ENCODE data around the gene BCHE. TPM values are rescaled to one million over a fixed set of nuclear protein-coding genes. Genes with fewer than 3 reads are reported as not detected.

Gene BCHE
- total RNA-seq, 2 donors from 2014 or later = 0.41 to 2.2 TPM

DNA sequence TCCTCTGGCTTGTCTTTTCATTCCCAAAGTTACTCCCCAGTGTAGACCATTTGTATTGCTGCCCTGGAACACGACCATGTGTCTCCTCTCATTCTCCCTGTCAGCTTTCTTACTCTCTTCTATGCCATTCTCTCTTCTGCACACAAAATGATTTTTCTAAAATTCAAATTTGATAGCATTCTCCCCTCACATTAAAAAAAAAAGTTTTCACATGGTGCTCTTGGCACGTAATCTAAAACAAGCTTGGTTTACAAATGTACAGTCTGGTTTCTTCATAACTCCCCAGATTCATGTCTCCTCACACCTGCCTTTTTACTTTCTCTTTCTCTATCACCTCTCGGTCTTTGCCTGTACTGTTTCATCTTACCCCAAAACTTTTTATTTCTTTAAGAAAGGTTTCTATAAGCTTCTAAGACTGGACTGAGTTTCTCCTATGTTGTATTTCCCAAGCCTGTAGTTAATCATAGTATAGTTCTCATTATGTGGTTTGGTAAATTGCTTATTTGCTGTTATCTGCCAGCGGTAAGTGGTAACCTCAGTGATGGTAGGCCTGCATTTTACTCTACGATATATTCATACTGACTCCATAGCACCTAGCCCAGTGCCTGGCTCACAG, 31.2 kb downstream of the BCHE start:
- Histone ChIP-seq H3K27me3 (replicated peaks; ENCODE audit: insufficient read depth) (no peaks in the 10 kb centered on the region), H3K36me3 (no peaks in the 10 kb centered on the region), H3K4me1 (ENCODE audit: control insufficient read depth in 1 of 2, low read depth in 2 of 2) (no peaks in the 10 kb centered on the region), H3K4me3 (no peak overlapping the region), H3K9me3 (no peaks in the 10 kb centered on the region), H3K27ac (no peak overlapping the region)
- DNase-seq (ENCODE audit: low spot score) (no peak), ATAC-seq (ENCODE audit: insufficient number of reproducible peaks, low FRiP score, low read depth) (no peak)
- TF ChIP-seq, protein P1, sequence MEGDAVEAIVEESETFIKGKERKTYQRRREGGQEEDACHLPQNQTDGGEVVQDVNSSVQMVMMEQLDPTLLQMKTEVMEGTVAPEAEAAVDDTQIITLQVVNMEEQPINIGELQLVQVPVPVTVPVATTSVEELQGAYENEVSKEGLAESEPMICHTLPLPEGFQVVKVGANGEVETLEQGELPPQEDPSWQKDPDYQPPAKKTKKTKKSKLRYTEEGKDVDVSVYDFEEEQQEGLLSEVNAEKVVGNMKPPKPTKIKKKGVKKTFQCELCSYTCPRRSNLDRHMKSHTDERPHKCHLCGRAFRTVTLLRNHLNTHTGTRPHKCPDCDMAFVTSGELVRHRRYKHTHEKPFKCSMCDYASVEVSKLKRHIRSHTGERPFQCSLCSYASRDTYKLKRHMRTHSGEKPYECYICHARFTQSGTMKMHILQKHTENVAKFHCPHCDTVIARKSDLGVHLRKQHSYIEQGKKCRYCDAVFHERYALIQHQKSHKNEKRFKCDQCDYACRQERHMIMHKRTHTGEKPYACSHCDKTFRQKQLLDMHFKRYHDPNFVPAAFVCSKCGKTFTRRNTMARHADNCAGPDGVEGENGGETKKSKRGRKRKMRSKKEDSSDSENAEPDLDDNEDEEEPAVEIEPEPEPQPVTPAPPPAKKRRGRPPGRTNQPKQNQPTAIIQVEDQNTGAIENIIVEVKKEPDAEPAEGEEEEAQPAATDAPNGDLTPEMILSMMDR (IDR thresholded peaks at IDR 0.05) = no peak

DNA sequence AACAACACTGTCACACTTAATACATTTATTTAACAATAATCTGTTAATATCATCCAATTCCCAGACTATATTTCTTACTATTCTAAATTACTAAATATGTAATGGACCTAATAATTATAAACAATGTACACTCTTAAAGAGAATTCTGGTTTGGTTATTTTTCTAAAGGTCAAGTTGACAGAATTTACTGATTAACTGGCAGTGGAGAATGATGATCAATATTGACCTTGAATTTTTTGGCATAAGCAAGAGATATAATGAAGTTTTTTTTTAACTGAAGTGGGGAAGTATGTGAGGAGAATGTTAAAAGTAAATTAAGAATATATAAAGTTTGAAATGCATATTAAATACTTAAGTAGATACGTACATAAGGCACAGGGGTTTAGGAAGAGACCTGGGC, 33.8 kb downstream of the BCHE start:
- Histone ChIP-seq H3K9me3 (no peaks in the 10 kb centered on the region), H3K27me3 (replicated peaks; ENCODE audit: insufficient read depth) (no peaks in the 10 kb centered on the region), H3K27ac (no peak overlapping the region), H3K4me1 (ENCODE audit: control insufficient read depth in 1 of 2, low read depth in 2 of 2) (no peaks in the 10 kb centered on the region), H3K4me3 (no peak overlapping the region), H3K36me3 (no peaks in the 10 kb centered on the region)
- TF ChIP-seq, protein P1 (IDR thresholded peaks at IDR 0.05) = no peak
- DNase-seq (ENCODE audit: low spot score) (no peak), ATAC-seq (ENCODE audit: insufficient number of reproducible peaks, low FRiP score, low read depth) (no peak)

DNA sequence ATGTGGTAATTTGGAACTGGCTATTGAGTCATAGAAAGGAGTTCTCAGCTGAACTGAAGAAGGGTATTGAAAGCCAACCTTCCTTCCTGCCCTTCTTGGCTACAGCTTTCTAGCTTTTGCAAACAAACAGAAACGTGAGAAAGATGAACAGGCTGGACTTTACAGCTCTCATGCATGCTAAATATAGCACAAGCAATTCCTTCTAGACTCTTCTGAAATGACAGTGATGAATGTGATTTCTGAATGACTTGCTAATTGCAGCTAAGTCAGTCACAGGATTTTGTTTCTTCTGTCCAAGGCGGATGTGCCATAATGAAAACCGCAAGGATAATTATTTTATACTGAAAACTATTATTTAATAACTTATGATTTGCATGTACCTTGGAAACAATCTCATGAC, 36.3 kb downstream of the BCHE start:
- H3K4me3 ChIP-seq = no peak overlapping the region
- no peak overlapping the region for H3K27ac ChIP-seq
- H3K36me3 ChIP-seq = no peaks in the 10 kb centered on the region
- DNase-seq (ENCODE audit: low spot score) = no peak
- no peak for ATAC-seq (ENCODE audit: insufficient number of reproducible peaks, low FRiP score, low read depth)
- no peaks in the 10 kb centered on the region for H3K27me3 ChIP-seq (replicated peaks; ENCODE audit: insufficient read depth)
- H3K9me3 ChIP-seq = no peaks in the 10 kb centered on the region
- H3K4me1 ChIP-seq (ENCODE audit: control insufficient read depth in 1 of 2, low read depth in 2 of 2) = no peaks in the 10 kb centered on the region
- TF ChIP-seq, protein P1 (IDR thresholded peaks at IDR 0.05) = no peak

DNA sequence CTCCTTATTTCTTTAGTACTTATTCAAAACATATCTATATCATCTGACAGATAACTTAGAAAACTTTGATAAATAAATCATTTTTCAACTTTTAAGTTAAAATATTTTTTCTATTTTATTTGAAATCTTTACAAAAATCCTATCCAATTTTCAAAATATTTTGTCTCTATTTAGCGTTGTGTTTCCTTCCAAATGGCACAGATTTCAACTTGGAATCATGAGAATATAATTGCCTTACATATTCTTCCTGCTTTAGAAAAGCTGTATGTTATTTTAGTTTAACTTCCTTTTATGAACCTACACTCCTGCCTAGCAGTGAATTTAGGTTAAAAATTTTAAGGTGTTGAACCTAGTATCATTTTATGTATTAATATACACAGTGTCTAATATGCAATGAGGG, 38.2 kb downstream of the BCHE start:
- no peaks in the 10 kb centered on the region for H3K9me3 ChIP-seq
- ATAC-seq (ENCODE audit: insufficient number of reproducible peaks, low FRiP score, low read depth) (no peak), DNase-seq (ENCODE audit: low spot score) (no peak)
- H3K36me3 ChIP-seq = no peaks in the 10 kb centered on the region
- H3K4me3 ChIP-seq = no peak overlapping the region
- H3K27me3 ChIP-seq (replicated peaks; ENCODE audit: insufficient read depth) = no peaks in the 10 kb centered on the region
- no peak overlapping the region for H3K27ac ChIP-seq
- TF ChIP-seq, protein P1 (IDR thresholded peaks at IDR 0.05) = no peak
- no peaks in the 10 kb centered on the region for H3K4me1 ChIP-seq (ENCODE audit: control insufficient read depth in 1 of 2, low read depth in 2 of 2)

DNA sequence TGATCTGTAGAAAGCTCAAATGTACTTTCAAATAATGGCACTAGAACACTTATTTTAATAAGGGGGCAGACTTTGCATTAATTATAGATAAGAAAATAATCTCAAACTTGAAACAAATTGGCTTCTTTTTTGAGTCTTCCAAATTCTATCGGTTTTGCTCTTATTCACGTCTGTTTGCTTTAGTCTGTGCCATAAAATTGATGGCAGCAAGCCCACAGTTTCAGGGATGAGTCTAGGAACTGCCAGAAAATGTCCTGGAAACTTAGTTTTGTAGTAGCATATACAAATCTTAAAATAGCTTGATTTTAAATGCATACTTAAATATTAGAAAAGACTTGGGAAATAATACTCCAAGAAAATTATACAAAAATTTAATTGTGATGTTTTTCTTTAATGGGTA, 39.7 kb downstream of the BCHE start:
- Histone ChIP-seq H3K4me3 (no peak overlapping the region), H3K9me3 (no peaks in the 10 kb centered on the region), H3K27me3 (replicated peaks; ENCODE audit: insufficient read depth) (no peaks in the 10 kb centered on the region), H3K36me3 (no peaks in the 10 kb centered on the region), H3K27ac (no peak overlapping the region), H3K4me1 (ENCODE audit: control insufficient read depth in 1 of 2, low read depth in 2 of 2) (no peaks in the 10 kb centered on the region)
- DNase-seq (ENCODE audit: low spot score) (no peak), ATAC-seq (ENCODE audit: insufficient number of reproducible peaks, low FRiP score, low read depth) (no peak)
- TF ChIP-seq, protein P1 (IDR thresholded peaks at IDR 0.05) = no peak
